B cell (primary cell): Measurements from ENCODE around the gene PAAF1.

Experiments
- EZH2 ChIP-seq: IDR thresholded peaks from 2 replicates; pipeline ENCODE4 v1.6.1; 2012; ENCODE audit warnings: borderline replicate concordance, low read depth, mild to moderate bottlenecking, moderate library complexity, low read length; ENCODE audit not compliant: insufficient read depth, poor library complexity, severe bottlenecking
- TF ChIP-seq, protein P1 (sequence below): fragments of 200-600 bp; IDR thresholded peaks from one replicate; pipeline ENCODE4 v1.8.0; 2022; ENCODE audit warnings: antibody characterized with exemption, mild to moderate bottlenecking

DNA sequence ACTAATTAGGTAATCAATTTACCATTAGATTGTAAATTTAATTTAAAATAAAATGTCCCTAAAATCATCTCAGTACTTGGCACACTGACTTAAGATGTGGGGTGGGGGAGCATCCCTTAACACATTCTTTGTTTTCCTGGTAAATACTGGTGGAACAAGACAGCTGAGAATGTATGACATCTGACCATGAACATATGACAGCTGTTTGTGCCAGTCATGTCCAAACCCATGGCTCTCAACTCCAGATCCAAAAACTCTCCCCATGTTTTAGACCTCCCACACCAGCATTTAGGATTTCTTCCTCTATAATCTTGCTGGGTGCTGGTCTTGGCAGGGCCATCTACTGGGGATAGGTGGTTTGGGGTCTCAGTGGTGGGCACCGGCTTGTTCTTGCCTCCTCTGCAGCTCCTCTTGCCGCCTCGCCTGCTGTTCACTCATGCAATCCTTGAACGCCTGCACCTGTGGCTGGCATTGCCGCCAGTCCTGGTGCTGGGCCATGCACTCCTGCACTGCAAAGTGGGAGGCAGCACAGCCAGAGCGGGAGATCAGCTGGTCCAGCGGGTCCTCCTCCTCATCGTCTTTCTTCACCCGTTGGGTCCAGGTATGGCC is 3.9 kb upstream of the PAAF1 start:
- TF ChIP-seq, protein P1, sequence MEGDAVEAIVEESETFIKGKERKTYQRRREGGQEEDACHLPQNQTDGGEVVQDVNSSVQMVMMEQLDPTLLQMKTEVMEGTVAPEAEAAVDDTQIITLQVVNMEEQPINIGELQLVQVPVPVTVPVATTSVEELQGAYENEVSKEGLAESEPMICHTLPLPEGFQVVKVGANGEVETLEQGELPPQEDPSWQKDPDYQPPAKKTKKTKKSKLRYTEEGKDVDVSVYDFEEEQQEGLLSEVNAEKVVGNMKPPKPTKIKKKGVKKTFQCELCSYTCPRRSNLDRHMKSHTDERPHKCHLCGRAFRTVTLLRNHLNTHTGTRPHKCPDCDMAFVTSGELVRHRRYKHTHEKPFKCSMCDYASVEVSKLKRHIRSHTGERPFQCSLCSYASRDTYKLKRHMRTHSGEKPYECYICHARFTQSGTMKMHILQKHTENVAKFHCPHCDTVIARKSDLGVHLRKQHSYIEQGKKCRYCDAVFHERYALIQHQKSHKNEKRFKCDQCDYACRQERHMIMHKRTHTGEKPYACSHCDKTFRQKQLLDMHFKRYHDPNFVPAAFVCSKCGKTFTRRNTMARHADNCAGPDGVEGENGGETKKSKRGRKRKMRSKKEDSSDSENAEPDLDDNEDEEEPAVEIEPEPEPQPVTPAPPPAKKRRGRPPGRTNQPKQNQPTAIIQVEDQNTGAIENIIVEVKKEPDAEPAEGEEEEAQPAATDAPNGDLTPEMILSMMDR: no peak
- TF ChIP-seq EZH2: no peak
